Fibroblast of villous mesenchyme (primary cell): ENCODE data around the gene CCDC110. TPM values are rescaled to one million over a fixed set of nuclear protein-coding genes. Genes with fewer than 3 reads are reported as not detected.
A peak's percentile ranks its signal among the peaks of the same experiment; 100 is the strongest.

Experiments used
- DNase-seq: peaks from one replicate; pipeline ENCODE4 v3.0.0-alpha.2; 2010; ENCODE audit warnings: low read depth
- H3K4me3 ChIP-seq: 2 replicates; pipeline ENCODE4 v1.5.1; 2011; ENCODE audit warnings: low read depth, mild to moderate bottlenecking, low read length
- CTCF ChIP-seq: IDR thresholded peaks from 2 replicates; pipeline ENCODE4 v1.5.1; 2012; ENCODE audit warnings: low read depth, mild to moderate bottlenecking, low read length; ENCODE audit not compliant: insufficient read depth
- total RNA-seq: library from RNA; depleted of rRNA; stranded (reverse); fragments of >200 nt; gene quantifications from 2 replicates; pipeline ENCODE4 v1.2.3, GENCODE V29; 2012

CCDC110 gene
- total RNA-seq, 1 donor = 0.43 TPM

GRCh38 chr4:185408432-185408831, 63.1 kb downstream of the CCDC110 start:
- H3K4me3 ChIP-seq = no peak overlapping the region
- DNase-seq = no peak
- TF ChIP-seq CTCF = no peak

- TF ChIP-seq CTCF = no peak
- H3K4me3 ChIP-seq = no peak overlapping the region
- no peak for DNase-seq
Measured at GRCh38 chr4:185405296-185405999, 66.1 kb downstream of the CCDC110 start.

GRCh38 chr4:185404031-185404430, 67.5 kb downstream of the CCDC110 start:
- DNase-seq = no peak
- H3K4me3 ChIP-seq = no peak overlapping the region
- no peak for TF ChIP-seq CTCF

GRCh38 chr4:185399466-185399865, 72.1 kb downstream of the CCDC110 start:
- no peak for DNase-seq
- TF ChIP-seq CTCF = no peak
- H3K4me3 ChIP-seq = no peak overlapping the region

GRCh38 chr4:185398618-185399017, 72.9 kb downstream of the CCDC110 start:
- no peak overlapping the region for H3K4me3 ChIP-seq
- no peak for TF ChIP-seq CTCF
- DNase-seq = no peak

GRCh38 chr4:185396724-185397385, 74.7 kb downstream of the CCDC110 start, which contains the start of gene ANKRD37:
ANKRD37 (plus strand) TSS chr4:185396841; CDS start chr4:185396924, 83 bp downstream.
- peak within 1 kb of the TSS; percentile 80 for H3K4me3 ChIP-seq
- DNase-seq = no peak
- no peak for TF ChIP-seq CTCF
